ENCODE data around the gene CCDC89.

The CCDC89 gene

GRCh38 chr11:85664615-85665481, 21.1 kb downstream of the CCDC89 start, which contains the start of gene CREBZF:
CREBZF (minus strand) TSS chr11:85665129; CDS start chr11:85664875, 254 bp downstream.
- H3K4me3 ChIP-seq, result peak within 1 kb of the TSS; percentile 71 to 95
- no peaks in the 10 kb centered on the region for H3K27me3 ChIP-seq
- peak in 1 of 2 experiments; percentile 13 for TF ChIP-seq CTCF (IDR thresholded peaks at IDR 0.05)
- H3K4me1 ChIP-seq, result peaks cover 0 to 35% (median 15%) of the 10 kb centered on the region in 4 donors
- peaks cover 0 to 6% (median 5%) of the 10 kb centered on the region in 3 donors for H3K36me3 ChIP-seq
- no peaks in the 10 kb centered on the region for H3K9me3 ChIP-seq
- intact Hi-C loops (cut with DNase I; ENCODE audit: low total_unique reads), result loop anchor here (5.0 kb wide), 1 partner anchor 38 kb away; the partner anchor contains the start of genes DLG2 and TMEM126B
- peak; percentile 92 to 97 for DNase-seq
- peak within 1 kb of the TSS; percentile 96 to 98 for H3K27ac ChIP-seq

- H3K4me3 ChIP-seq, result peak overlapping the region; percentile 71 to 95
- no peaks in the 10 kb centered on the region for H3K27me3 ChIP-seq
- no peaks in the 10 kb centered on the region for H3K9me3 ChIP-seq
- peaks cover 0 to 43% (median 21%) of the 10 kb centered on the region in 4 donors for H3K4me1 ChIP-seq
- peak overlapping the region; percentile 96 to 98 for H3K27ac ChIP-seq
- DNase-seq, result peak; percentile 82 to 90
- TF ChIP-seq CTCF (IDR thresholded peaks at IDR 0.05), result peak; percentile 61 to 67
- intact Hi-C loops (cut with DNase I; ENCODE audit: low total_unique reads), result loop anchor here (5.0 kb wide), 1 partner anchor 37 kb away; the partner anchor contains the start of genes DLG2 and TMEM126B
- peaks cover 0 to 8% (median 6%) of the 10 kb centered on the region in 3 donors for H3K36me3 ChIP-seq
Observed at GRCh38 chr11:85663753-85664614, 22.0 kb downstream of the CCDC89 start.

GRCh38 chr11:85663080-85663752, 22.8 kb downstream of the CCDC89 start:
- H3K4me1 ChIP-seq, result peaks cover 0 to 51% (median 24%) of the 10 kb centered on the region in 4 donors
- H3K4me3 ChIP-seq, result peak overlapping the region; percentile 71 to 95
- H3K36me3 ChIP-seq, result peaks cover 0 to 8% (median 6%) of the 10 kb centered on the region in 3 donors
- intact Hi-C loops (cut with DNase I; ENCODE audit: low total_unique reads), result loop anchor here (5.0 kb wide), 1 partner anchor 36 kb away; the partner anchor contains the start of genes DLG2 and TMEM126B
- TF ChIP-seq CTCF (IDR thresholded peaks at IDR 0.05), result no peak
- H3K27me3 ChIP-seq, result no peaks in the 10 kb centered on the region
- no peak for DNase-seq
- H3K27ac ChIP-seq, result peak overlapping the region; percentile 96 to 98
- H3K9me3 ChIP-seq, result no peaks in the 10 kb centered on the region

- H3K4me3 ChIP-seq, result peak overlapping the region; percentile 71 to 95
- H3K9me3 ChIP-seq, result no peaks in the 10 kb centered on the region
- TF ChIP-seq CTCF (IDR thresholded peaks at IDR 0.05), result no peak
- H3K4me1 ChIP-seq, result peaks cover 0 to 62% (median 26%) of the 10 kb centered on the region in 4 donors
- intact Hi-C loops (cut with DNase I; ENCODE audit: low total_unique reads), result loop anchor here (5.0 kb wide), 1 partner anchor 35 kb away; the partner anchor contains the start of genes DLG2 and TMEM126B
- peak overlapping the region in 1 of 2 donors; percentile 96 for H3K27ac ChIP-seq
- H3K27me3 ChIP-seq, result no peaks in the 10 kb centered on the region
- peaks cover 0 to 9% (median 8%) of the 10 kb centered on the region in 3 donors for H3K36me3 ChIP-seq
- DNase-seq, result no peak
Observed at GRCh38 chr11:85661972-85662664, 23.9 kb downstream of the CCDC89 start.

Data from tibial artery (tissue), 4 donors.